COLO829 (cell line): Measurements from ENCODE around the gene ZC3H13.
A peak's percentile ranks its signal among the peaks of the same experiment; 100 is the strongest.

Source experiments
- DNase-seq: peaks from one replicate; pipeline ENCODE4 v3.0.0; 2012; ENCODE audit warnings: low spot score

Gene ZC3H13, protein sequence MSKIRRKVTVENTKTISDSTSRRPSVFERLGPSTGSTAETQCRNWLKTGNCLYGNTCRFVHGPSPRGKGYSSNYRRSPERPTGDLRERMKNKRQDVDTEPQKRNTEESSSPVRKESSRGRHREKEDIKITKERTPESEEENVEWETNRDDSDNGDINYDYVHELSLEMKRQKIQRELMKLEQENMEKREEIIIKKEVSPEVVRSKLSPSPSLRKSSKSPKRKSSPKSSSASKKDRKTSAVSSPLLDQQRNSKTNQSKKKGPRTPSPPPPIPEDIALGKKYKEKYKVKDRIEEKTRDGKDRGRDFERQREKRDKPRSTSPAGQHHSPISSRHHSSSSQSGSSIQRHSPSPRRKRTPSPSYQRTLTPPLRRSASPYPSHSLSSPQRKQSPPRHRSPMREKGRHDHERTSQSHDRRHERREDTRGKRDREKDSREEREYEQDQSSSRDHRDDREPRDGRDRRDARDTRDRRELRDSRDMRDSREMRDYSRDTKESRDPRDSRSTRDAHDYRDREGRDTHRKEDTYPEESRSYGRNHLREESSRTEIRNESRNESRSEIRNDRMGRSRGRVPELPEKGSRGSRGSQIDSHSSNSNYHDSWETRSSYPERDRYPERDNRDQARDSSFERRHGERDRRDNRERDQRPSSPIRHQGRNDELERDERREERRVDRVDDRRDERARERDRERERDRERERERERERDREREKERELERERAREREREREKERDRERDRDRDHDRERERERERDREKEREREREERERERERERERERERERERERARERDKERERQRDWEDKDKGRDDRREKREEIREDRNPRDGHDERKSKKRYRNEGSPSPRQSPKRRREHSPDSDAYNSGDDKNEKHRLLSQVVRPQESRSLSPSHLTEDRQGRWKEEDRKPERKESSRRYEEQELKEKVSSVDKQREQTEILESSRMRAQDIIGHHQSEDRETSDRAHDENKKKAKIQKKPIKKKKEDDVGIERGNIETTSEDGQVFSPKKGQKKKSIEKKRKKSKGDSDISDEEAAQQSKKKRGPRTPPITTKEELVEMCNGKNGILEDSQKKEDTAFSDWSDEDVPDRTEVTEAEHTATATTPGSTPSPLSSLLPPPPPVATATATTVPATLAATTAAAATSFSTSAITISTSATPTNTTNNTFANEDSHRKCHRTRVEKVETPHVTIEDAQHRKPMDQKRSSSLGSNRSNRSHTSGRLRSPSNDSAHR (N-terminal part only)

GRCh38 chr13:46052319-46053161 is at the start of gene ZC3H13:
Gene ZC3H13 (minus strand): TSS chr13:46052746. CDS start chr13:46045507, 7,239 bp downstream.
- peak; percentile 86 for DNase-seq

GRCh38 chr13:46102255-46102605 is 49.7 kb upstream of the ZC3H13 start:
- no peak for DNase-seq

- no peak for DNase-seq
Observed at GRCh38 chr13:46101484-46102254, 49.1 kb upstream of the ZC3H13 start.

DNA sequence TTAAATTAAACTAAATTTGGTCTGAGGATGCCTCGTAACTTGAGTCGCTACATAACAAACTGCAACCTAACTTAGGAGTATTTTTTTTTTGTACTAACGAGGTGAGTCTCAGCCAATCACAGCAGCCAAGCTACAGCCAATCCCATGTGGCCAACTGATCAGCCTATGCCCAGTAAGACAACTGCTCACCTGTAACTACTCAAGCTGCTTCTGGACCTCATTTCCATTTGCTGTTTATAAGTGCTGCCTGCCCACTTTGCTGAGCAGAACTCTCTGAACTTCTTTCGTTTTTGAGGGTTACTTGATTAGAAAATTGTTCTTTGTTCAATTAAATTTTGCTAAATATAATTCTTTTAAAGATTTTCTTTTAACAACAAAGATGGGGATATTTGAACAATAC is 48.5 kb upstream of the ZC3H13 start:
- no peak for DNase-seq

- DNase-seq: no peak
Observed at GRCh38 chr13:46100191-46100815, 47.8 kb upstream of the ZC3H13 start.

DNA sequence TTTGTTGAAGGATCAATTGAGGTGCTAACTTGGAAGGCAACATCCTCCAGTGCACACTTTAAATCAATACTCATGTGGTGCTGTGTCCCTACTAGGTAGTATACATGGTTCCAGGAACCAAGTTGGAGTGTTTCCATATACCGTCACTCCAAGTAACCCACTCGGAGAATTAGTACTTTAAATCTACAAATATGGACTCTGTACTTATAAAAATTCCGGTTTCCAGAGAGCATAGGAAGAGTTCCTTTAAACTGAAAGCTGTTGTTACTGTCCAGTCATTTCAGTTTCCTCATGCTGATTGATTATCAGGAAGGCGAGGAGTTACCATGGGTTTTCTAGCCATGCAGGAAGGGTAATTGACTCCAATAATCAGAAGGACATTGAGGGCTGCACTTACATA is 45.1 kb upstream of the ZC3H13 start:
- DNase-seq: no peak

GRCh38 chr13:46097015-46097414 is 44.5 kb upstream of the ZC3H13 start:
- DNase-seq: no peak

- no peak for DNase-seq
Observed at GRCh38 chr13:46094478-46094877, 41.9 kb upstream of the ZC3H13 start.

DNA sequence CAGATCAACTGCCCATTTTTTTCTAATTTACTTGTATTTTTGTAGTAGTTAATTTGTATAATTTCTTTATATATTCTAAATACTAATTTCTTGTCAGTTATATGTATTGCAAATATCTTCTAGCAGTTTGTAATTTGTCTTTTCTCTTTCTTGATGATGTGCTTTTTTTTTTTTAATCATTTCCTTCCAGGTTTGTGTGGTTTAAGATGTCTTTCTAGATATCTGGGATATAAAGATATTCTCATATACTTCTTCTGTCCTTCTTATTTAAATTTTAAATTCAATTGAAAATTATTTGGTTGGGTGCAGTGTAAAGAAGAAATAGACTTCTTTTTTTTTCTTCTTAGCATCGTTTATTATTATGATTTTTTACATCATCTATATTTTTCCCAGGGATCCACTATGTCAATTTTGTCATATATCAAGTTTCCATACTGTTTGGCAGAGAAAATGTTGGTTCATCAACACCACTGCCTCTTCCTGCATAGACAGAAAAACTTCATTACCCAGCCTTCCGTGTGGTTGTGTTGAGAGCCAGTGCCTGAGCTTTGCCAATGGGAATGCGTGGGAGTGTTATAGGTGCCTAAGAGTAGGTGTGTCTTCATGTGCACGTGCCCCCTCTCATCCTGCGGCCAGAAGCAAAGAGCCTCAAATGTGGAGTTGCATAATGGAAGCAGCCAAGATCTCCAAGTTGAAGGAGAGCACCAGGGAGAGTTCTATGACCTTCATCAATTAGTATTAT is 36.4 kb upstream of the ZC3H13 start:
- no peak for DNase-seq

DNA sequence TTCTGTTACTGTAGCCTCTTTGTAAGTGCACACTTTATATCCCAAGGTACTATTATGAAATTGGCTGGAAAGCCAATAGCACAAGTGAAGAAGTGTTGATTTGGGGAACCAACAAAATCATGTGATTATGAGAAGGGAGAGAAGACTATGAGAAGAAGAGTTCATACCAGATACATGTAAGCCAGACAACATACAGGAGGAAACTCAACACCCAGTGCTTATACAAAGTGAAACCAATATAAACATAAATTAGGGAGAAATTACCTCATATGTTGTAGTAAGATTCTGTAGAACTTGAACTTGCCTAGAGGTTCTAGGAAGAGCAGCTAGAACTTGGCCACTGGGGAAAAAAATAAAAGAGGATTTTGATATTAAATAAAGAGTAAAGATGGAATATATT is 34.9 kb upstream of the ZC3H13 start:
- DNase-seq: no peak

- no peak for DNase-seq
Observed at GRCh38 chr13:46086985-46087384, 34.4 kb upstream of the ZC3H13 start.

DNA sequence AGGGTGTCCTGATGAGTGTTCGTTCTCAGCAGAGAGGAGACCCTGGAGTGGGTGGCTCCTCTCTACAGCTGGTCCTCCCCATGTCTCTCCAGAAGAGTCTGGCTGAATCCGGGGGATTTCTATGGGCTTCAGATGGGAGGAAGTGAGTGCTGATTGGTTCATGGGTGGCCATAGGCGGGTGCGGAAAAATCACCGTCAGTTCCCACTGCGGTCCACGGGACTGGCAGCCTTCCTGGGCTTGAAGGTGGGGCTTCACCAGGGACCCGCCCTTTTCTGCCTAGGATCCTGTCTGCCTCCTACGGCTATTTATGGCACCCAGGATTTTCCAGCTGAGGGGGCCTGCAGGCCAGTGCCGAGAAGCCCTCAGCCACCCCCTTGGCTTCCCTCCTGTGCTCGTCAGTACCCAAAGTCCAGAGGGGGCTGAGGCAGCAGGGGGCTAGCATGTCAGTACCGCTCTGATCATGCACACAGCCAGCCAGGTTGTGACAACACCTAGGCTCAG is 33.9 kb upstream of the ZC3H13 start:
- DNase-seq: no peak

DNA sequence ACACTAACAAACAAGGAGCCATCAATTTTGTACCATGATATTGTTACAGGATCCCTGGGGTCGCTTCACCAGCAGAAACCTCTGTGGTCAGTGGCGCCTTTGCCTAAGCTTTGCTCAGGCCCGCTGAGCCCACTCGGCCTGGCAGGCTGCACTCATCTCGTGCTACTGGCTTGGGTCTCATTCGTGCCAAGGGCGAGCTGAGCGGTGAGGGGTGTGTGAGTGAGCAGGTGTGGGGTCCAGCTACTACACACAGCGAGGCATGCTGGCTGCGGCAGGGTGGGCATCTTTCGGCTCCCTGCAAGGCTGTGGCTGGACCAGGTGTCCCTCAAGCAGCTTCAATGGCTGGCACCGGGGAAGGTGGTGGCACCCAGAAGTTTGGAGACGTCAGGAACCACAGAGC is 33.2 kb upstream of the ZC3H13 start:
- DNase-seq: no peak

GRCh38 chr13:46082324-46082723 is 29.8 kb upstream of the ZC3H13 start:
- DNase-seq: no peak

DNA sequence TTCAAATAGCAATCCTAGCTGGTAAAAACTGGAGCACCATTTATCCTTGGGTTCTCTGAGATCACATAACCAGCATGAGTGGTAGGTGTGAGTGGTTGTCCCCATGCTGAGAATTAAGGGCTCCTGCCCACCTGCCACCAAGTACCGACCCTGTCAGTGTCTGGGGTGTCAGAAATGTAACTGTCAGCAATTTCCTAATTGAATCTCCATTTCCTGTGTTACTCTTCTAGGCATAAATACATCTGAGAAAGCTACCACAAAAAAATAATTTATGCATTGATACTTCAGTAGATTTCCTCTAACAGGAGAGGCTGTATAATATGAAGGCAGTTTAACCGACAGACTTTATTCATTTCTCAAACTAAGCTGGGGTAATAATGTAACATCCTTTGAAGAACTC is 27.2 kb upstream of the ZC3H13 start:
- DNase-seq: no peak

DNA sequence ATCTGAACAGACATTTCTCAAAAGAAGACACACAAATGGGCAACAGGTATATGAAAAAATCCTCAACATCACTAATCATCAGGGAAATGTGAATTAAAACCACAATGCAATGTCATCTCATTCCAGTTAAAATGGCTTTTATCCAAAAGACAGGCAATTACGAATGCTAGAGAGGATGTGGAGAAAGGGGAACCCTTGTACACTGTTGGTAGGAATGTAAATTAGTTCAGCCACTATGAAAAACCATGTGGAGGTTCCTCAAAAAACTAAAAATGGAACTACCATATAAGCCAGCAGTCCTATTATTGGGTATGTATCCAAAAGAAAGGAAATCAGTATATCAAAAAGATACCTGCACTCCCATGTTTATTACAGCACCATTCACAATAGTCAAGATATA is 24.7 kb upstream of the ZC3H13 start:
- no peak for DNase-seq

DNA sequence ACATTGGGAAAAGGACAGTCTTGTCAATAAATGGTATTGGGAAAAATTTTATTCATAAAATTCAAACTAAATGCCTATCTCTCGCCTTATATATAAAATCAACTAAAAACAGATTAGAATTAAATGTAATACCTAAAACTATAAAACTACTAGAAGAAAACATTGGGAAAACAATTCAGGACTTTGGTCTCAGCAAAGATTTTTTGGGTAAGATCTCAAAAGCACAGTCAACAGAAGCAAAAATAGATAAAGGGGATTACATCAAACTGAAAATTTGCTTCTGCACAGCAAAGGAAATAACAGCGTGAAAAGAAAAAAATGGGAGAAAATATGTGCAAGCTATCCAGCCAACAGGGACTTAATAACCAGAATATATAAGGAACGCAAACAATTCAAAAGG is 24.3 kb upstream of the ZC3H13 start:
- DNase-seq: no peak

DNA sequence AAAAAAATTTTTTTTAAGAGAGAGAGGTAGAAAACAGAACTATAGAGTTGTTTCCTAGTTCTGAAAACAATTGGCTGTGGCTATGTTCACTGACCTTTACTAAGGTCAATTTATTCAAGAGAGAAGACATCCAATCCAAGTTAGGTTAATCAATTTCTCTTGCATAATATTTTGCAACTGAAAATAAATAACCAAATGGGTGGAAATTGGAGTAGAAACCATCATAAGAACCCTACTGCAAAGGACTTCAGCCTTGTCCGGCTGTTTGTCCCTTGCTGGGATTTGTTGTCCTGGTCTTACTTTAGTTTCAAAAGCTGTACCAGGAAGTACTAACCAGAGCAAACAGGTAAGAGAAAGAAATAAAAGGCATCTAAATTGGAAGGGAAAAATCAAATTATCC is 23.3 kb upstream of the ZC3H13 start:
- DNase-seq: no peak

DNA sequence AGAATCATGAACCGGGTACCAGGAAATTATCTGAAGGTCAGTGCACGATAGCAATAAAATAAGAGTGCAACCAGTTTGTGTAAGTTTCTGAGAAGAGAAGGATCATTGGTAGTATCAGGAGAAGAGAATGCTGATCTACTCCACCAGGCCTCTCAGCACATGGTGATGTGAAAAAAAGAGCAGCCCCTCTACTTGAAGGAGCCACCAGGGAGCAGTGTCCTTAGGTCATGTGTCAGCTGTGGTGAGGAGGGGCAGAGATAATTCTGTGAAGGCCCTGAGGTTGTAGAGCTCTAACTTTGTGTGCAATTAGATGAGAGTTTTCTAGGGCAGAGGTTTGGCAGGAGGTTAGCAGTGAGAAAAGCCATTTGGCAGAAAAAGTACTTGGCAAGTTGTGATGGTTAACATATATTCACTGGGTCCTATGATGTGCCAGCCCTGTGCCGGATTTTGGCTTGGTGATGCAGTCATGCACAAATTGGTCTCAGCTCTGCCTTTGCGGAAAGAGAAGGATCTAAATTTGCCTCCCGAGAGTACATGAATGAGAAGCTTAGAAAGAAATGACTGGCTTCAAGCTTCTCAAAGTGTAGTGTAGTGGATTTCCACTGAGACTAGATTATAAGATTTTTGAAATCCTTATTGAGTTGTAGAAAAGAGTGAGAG is 19.2 kb upstream of the ZC3H13 start:
- DNase-seq: no peak
